Heart right ventricle (tissue), 16 donors: ENCODE results near the gene P3H2. TPM values are rescaled to one million over a fixed set of nuclear protein-coding genes. Genes with fewer than 3 reads are reported as not detected.

Source experiments
- ATAC-seq, 8 donors: fragments of 200-7000 bp; cut with Tn5 transposase; one replicate each; pipeline ENCODE4 v1.9.1; 2020; ENCODE audit warnings: mild to moderate bottlenecking in 8 of 8, moderate library complexity in 8 of 8, moderate number of reproducible peaks in 1 of 8
- DNase-seq, 2 donors: peaks; one replicate each; pipeline ENCODE4 v3.0.0-alpha.2; 2020
- H3K27ac ChIP-seq, 10 donors: fragments of 200-600 bp; sonication (generic) in 2 of 10; one replicate each; pipeline versions ENCODE4 v1.5.0 to v1.8.0; 2020 to 2022; ENCODE audit warnings: mild to moderate bottlenecking in 3 of 10
- H3K27me3 ChIP-seq, 7 donors: fragments of 200-600 bp; one replicate each; pipeline ENCODE4 v1.8.0; 2021 to 2022; ENCODE audit warnings: mild to moderate bottlenecking in 2 of 7
- H3K36me3 ChIP-seq, 9 donors: fragments of 200-600 bp; sonication (generic) in 1 of 9; one replicate each; pipeline versions ENCODE4 v1.5.0 to v1.8.0; 2020 to 2022; ENCODE audit warnings: mild to moderate bottlenecking in 2 of 9
- H3K4me1 ChIP-seq, 9 donors: fragments of 200-600 bp; sonication (generic) in 1 of 9; one replicate each; pipeline versions ENCODE4 v1.5.0 to v1.8.0; 2020 to 2022; ENCODE audit warnings: mild to moderate bottlenecking in 4 of 9
- H3K4me3 ChIP-seq, 10 donors: fragments of 200-600 bp; sonication (generic) in 2 of 10; one replicate each; pipeline versions ENCODE4 v1.5.0 to v1.8.0; 2020 to 2022; ENCODE audit warnings: mild to moderate bottlenecking in 7 of 10, moderate library complexity in 2 of 10
- H3K9me3 ChIP-seq, 11 donors: fragments of 200-600 bp in 10 of 11; sonication (generic) in 2 of 11; one replicate each; pipeline versions ENCODE4 v1.5.0 to v1.8.0; 2013 to 2022; ENCODE audit warnings: mild to moderate bottlenecking in 2 of 11, control low read depth in 1 of 11, moderate library complexity in 1 of 11
- WGBS, 2 donors: extraction: QIAGEN DNeasy Blood & Tissue Kit; methylation state at CpG; one replicate each; pipeline ENCODE4 v1.1.7; 2013; ENCODE audit warnings: inconsistent platforms in 1 of 2; 5-methylcytosine and 5-hydroxymethylcytosine counted together
- intact Hi-C, 10 donors: fragments of 100-400 bp; cut with DNase I; formaldehyde crosslinking; loops; one replicate each; pipeline versions ENCODE4 v1.11.1 to v1.14.2; 2022
- polyA plus RNA-seq, 2 donors: library from polyadenylated mRNA; stranded (reverse); fragments of 200-250 nt; gene quantifications; one replicate each; pipeline ENCODE4 v1.2.3, GENCODE V29; 2013
- total RNA-seq, 10 donors: library from RNA; stranded (reverse); fragmentation: NEBNext Ultra II Directional in 3 of 10; extraction: Animal tissue kit (Norgen Biotek cat#: 25700) in 3 of 10; gene quantifications; one replicate each; pipeline versions ENCODE4 v1.2.1 to v1.2.4, GENCODE V29; 2021 to 2023
- TF ChIP-seq, protein P1 (sequence below), 9 donors: fragments of 200-600 bp; sonication (generic) in 2 of 9; IDR thresholded peaks; one replicate each; pipeline versions ENCODE4 v1.5.0 to v1.8.0; 2021 to 2022; ENCODE audit warnings: antibody characterized with exemption in 9 of 9, mild to moderate bottlenecking in 5 of 9, moderate library complexity in 1 of 9
- donor health status: Arrhythmogenic right ventricular cardiomyopathy.
- donor health status: ischemic (EF 13 %, LVEDD 7.1; RV severe dilation, severe dysfunction).
- donor health status: healthy with polysubstance abuse.
- donor health status: DM: no; HTN: yes; CAD: no.
- donor health status: DM: no; HTN: no; CAD: no.
- donor health status: ischemic (EF 25% LVEDD 6.9; RV normal size, moderate dysfunction).
- donor health status: ischemic (EF 25% LVEDD 5.7; RV mildly dilated, moderate dysfunction).
- donor health status: healthy.
- donor health status: DM: yes; HTN: yes; CAD: no.
- donor health status: Ischemic cardiomyopathy.
- donor health status: ischemic (EF 35%, LVEDD 5.7; RV mildly dilated, moderate dysfunction).
- donor health status: nonischemic (EF 11% LVEDD 7.7; RV severe dilation, severe dysfunction).
- donor health status: DM: yes; HTN: yes; CAD: no.
- donor health status: PGD.
- donor health status: ischemic (EF 29% LVEDD 5.4; RV normal size, mild dysfunction).
- donor health status: nonischemic (EF 23%, LVEDD 6.1; RV moderate dilation, normal function).

The P3H2 gene
- total and polyA plus RNA-seq, 12 donors: 0.49 to 28.8 (median 3.5) TPM

DNA sequence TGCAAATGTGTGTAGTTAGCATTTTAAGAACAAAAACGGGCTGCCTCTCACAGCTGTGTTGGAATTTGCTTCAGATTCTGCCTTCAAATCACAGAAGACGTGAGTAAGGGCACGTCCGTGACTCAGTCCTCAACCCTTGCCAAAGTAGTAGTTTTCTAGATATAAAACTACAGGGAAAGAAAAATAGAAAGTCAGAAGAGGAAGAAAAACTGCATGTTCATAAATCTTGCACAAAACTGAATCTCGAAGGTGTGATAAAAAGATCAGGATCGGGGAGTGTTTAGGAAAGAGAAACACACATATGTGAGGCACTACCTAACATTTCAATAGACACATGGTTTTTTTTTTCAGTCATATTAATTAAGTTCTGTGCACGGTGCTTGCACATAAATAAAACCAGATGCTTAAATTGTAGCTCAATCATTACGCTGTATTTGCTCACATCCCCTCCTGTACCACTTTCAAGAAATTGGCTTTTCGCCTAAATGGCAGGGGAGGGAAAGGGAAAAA, 71.7 kb downstream of the P3H2 start:
- TF ChIP-seq, protein P1, sequence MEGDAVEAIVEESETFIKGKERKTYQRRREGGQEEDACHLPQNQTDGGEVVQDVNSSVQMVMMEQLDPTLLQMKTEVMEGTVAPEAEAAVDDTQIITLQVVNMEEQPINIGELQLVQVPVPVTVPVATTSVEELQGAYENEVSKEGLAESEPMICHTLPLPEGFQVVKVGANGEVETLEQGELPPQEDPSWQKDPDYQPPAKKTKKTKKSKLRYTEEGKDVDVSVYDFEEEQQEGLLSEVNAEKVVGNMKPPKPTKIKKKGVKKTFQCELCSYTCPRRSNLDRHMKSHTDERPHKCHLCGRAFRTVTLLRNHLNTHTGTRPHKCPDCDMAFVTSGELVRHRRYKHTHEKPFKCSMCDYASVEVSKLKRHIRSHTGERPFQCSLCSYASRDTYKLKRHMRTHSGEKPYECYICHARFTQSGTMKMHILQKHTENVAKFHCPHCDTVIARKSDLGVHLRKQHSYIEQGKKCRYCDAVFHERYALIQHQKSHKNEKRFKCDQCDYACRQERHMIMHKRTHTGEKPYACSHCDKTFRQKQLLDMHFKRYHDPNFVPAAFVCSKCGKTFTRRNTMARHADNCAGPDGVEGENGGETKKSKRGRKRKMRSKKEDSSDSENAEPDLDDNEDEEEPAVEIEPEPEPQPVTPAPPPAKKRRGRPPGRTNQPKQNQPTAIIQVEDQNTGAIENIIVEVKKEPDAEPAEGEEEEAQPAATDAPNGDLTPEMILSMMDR (IDR thresholded peaks at IDR 0.05): no peak
- WGBS, 2 donors: 44 to 52% methylated on average over 9 of the region's 9 CpGs
- H3K27me3 ChIP-seq: no peaks in the 10 kb centered on the region
- intact Hi-C loops: no loop called here
- DNase-seq (no peak), ATAC-seq (peak in 1 of 8 donors; percentile 74)
- H3K9me3 ChIP-seq: no peaks in the 10 kb centered on the region
- H3K27ac ChIP-seq: peak overlapping the region in 1 of 10 donors; percentile 22
- H3K4me3 ChIP-seq: peak overlapping the region in 4 of 10 donors; percentile 1 to 12 (median 6)
- H3K4me1 ChIP-seq: peaks cover 0 to 11% (median under 1%) of the 10 kb centered on the region in 9 donors
- no peaks in the 10 kb centered on the region for H3K36me3 ChIP-seq

DNA sequence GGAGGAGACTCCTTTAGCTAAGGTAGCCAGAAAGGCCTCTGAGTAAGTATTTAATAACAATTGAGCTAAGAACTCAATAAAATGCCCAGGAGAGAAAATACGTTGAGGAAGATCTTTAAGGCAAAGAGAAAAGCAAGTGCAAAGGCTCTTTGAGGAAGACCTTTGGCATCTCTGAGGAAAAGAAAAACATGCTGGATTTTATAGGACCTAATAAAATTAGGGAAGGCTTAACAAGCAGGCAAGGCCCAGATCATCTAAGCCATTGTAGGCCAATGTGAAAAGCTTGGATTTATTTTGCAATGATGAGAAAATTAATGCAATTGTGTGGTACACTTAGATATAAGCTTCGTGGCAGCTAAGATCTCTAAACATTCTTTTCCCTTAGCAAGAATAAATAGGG, 75.7 kb downstream of the P3H2 start:
- Histone ChIP-seq H3K4me3 (no peak overlapping the region), H3K36me3 (no peaks in the 10 kb centered on the region), H3K27ac (no peak overlapping the region), H3K9me3 (no peaks in the 10 kb centered on the region), H3K4me1 (peaks cover 0 to 15% (median 3%) of the 10 kb centered on the region in 9 donors), H3K27me3 (no peaks in the 10 kb centered on the region)
- no peak for DNase-seq
- ATAC-seq: no peak
- intact Hi-C loops: no loop called here
- WGBS, 2 donors: 94 to 96% methylated on average over 2 of the region's 2 CpGs
- TF ChIP-seq, protein P1 (IDR thresholded peaks at IDR 0.05): no peak

DNA sequence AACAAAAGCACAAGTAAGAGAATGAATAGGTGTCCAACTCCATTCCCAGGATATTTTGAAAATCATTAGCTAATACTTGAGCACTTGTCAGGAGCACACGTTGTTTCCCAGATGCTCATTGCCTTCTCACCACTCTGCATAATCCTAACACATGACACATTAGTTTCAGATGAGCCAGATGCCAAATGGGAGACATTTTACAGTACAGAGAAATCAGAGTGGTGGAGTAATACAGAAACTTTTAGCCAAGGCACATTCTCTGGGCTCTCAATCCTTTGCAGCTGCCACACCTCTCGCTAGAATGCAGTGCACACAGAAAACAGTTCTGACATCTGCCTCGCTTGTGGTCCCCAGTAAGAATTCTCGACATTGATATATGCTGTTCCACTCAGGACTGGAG, 76.6 kb downstream of the P3H2 start:
- no peaks in the 10 kb centered on the region for H3K27me3 ChIP-seq
- intact Hi-C loops: no loop called here
- H3K4me3 ChIP-seq: no peak overlapping the region
- peak in 3 of 8 donors; percentile 42 to 62 (median 54) for ATAC-seq
- DNase-seq: no peak
- H3K27ac ChIP-seq: peak overlapping the region in 2 of 10 donors; percentile 3 to 37
- 62 to 64% methylated on average over 4 of the region's 4 CpGs for WGBS, 2 donors
- H3K36me3 ChIP-seq: no peaks in the 10 kb centered on the region
- H3K4me1 ChIP-seq: peaks cover 0 to 12% (median 3%) of the 10 kb centered on the region in 9 donors
- H3K9me3 ChIP-seq: no peaks in the 10 kb centered on the region
- TF ChIP-seq, protein P1 (IDR thresholded peaks at IDR 0.05): no peak

DNA sequence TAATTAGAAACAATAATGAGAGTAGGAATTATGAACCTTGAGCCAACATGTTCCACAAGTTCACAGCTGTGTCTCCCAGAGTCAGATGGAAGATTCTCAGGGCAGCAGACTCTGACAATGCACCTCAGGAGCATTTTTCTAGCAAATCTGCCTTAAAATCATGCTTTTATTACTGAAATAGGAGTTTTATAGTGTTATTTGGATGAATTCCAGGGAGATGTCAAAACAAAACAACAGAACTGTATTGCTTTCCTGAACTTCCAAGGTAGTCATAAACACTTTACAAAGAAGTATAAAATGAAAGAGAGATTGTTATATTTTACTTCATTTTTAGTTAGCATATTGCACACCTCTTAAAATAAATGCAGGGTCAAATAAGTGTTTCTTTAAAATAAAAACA, 77.0 kb downstream of the P3H2 start:
- H3K27me3 ChIP-seq: no peaks in the 10 kb centered on the region
- H3K36me3 ChIP-seq: no peaks in the 10 kb centered on the region
- peaks cover 0 to 10% (median 3%) of the 10 kb centered on the region in 9 donors for H3K4me1 ChIP-seq
- no peaks in the 10 kb centered on the region for H3K9me3 ChIP-seq
- TF ChIP-seq, protein P1 (IDR thresholded peaks at IDR 0.05): no peak
- peak overlapping the region in 2 of 10 donors; percentile 3 to 37 for H3K27ac ChIP-seq
- DNase-seq (no peak), ATAC-seq (no peak)
- H3K4me3 ChIP-seq: no peak overlapping the region
- intact Hi-C loops: no loop called here
